HepG2 (cell line): ENCODE results near the gene ARID3C. TPM values are rescaled to one million over a fixed set of nuclear protein-coding genes. Genes with fewer than 3 reads are reported as not detected.

Experiments used
- ATAC-seq: fragments of 200-7000 bp; cut with Tn5 transposase; 3 replicates; pipeline ENCODE4 v1.9.1; 2020; ENCODE audit warnings: mild to moderate bottlenecking, moderate library complexity
- BruUV-seq: library from RNA; stranded (reverse); fragments of 400-500 nt; replicated peaks from 2 replicates; lab custom pipeline; 2021; lab: Mats Ljungman, UMichigan
- CTCF ChIA-PET: fragments of 300-600 bp; formaldehyde crosslinking; extraction: SDS; loops from one replicate; lab custom pipeline; 2021; ENCODE audit warnings: low total read pairs, inconsistent platforms, low intra/inter-chr PET ratio; lab: Yijun Ruan, JAX
- POLR2A ChIA-PET: fragments of 350-600 bp; sonication (Branson Sonifier 250); formaldehyde crosslinking; loops from one replicate; lab custom pipeline; 2020; ENCODE audit warnings: antibody characterized with exemption, inconsistent platforms; lab: Yijun Ruan, JAX
- DNase-seq: peaks from one replicate; pipeline ENCODE4 v3.0.0-alpha.2; 2015; ENCODE audit warnings: low spot score
- FAIRE-seq: peaks from 3 replicates; lab custom pipeline; 2011; peaks lifted over from hg19 to GRCh38; lab: Jason Lieb, UNC
- H2AFZ ChIP-seq: one replicate; pipeline ENCODE4 v1.6.1; 2011; ENCODE audit warnings: low read length, inconsistent platforms
- H3K27ac ChIP-seq: fragments of 300-600 bp; 3 replicates; pipeline ENCODE4 v1.8.0; 2011; ENCODE audit warnings: mixed run types, mild to moderate bottlenecking, mixed read lengths, low read length, inconsistent platforms; ENCODE audit not compliant: insufficient read depth; ENCODE audit errors: extremely low read length
- H3K27me3 ChIP-seq, 2 experiments: fragments of 200-600 bp in 1 of 2; 2 replicates in 1 of 2; 3 replicates in 1 of 2; pipeline versions ENCODE4 v1.6.0 to v1.8.0; 2011; ENCODE audit warnings: low read length in 2 of 2, mild to moderate bottlenecking in 2 of 2, moderate library complexity in 2 of 2, inconsistent platforms in 1 of 2; ENCODE audit not compliant: insufficient read depth in 2 of 2, control insufficient read depth in 1 of 2
- H3K36me3 ChIP-seq, 2 experiments: fragments of 200-600 bp in 1 of 2; replicated peaks in 1 of 2; 2 replicates in 1 of 2; 3 replicates in 1 of 2; pipeline versions ENCODE4 v1.5.1 to v1.8.0; 2011; ENCODE audit warnings: low read length in 2 of 2, inconsistent platforms in 1 of 2; ENCODE audit not compliant: insufficient read depth in 2 of 2, control insufficient read depth in 1 of 2
- H3K4me1 ChIP-seq: 2 replicates; pipeline ENCODE4 v1.5.1; 2012; ENCODE audit warnings: low read length, inconsistent platforms; ENCODE audit not compliant: insufficient read depth
- H3K4me2 ChIP-seq: 2 replicates; pipeline ENCODE4 v1.6.0; 2011; ENCODE audit warnings: low read depth, low read length, inconsistent platforms
- H3K4me3 ChIP-seq, 3 experiments: fragments of 200-600 bp in 1 of 3; sonication (generic), shearing (Covaris generic) in 1 of 3; replicated peaks in 1 of 3; 2 replicates each; pipeline ENCODE4 v1.5.1; 2011 to 2016; ENCODE audit warnings: low read length in 3 of 3, inconsistent platforms in 2 of 3, low read depth in 2 of 3, mild to moderate bottlenecking in 2 of 3, control low read depth in 1 of 3, mixed read lengths in 1 of 3; ENCODE audit not compliant: insufficient read depth in 1 of 3
- H3K79me2 ChIP-seq: one replicate; pipeline ENCODE4 v1.6.1; 2011; ENCODE audit warnings: low read length, inconsistent platforms; ENCODE audit not compliant: insufficient read depth
- H3K9ac ChIP-seq: 2 replicates; pipeline ENCODE4 v1.6.0; 2011; ENCODE audit warnings: mild to moderate bottlenecking, low read depth, low read length, inconsistent platforms; ENCODE audit not compliant: insufficient read depth
- H3K9me3 ChIP-seq: 2 replicates; pipeline ENCODE4 v1.5.1; 2012; ENCODE audit warnings: mild to moderate bottlenecking, low read length
- H4K20me1 ChIP-seq: 2 replicates; pipeline ENCODE4 v1.6.0; 2011; ENCODE audit warnings: inconsistent platforms, mild to moderate bottlenecking, low read length, moderate library complexity; ENCODE audit not compliant: insufficient read depth
- GZF1 ChIP-seq: sonication (generic); formaldehyde crosslinking; IDR thresholded peaks from 2 replicates; pipeline ENCODE4 v1.5.1; 2020; ENCODE audit warnings: mild to moderate bottlenecking, missing genetic modification reagents
- MZF1 ChIP-seq: sonication (generic); formaldehyde crosslinking; IDR thresholded peaks from 2 replicates; pipeline ENCODE4 v1.8.1; 2023; ENCODE audit warnings: mild to moderate bottlenecking, missing genetic modification reagents, borderline replicate concordance
- PAX8 ChIP-seq: sonication (generic); formaldehyde crosslinking; IDR thresholded peaks from 2 replicates; pipeline ENCODE4 v1.8.0; 2022; ENCODE audit warnings: mild to moderate bottlenecking, missing genetic modification reagents, borderline replicate concordance
- POGZ ChIP-seq: sonication (generic); formaldehyde crosslinking; IDR thresholded peaks from 2 replicates; pipeline ENCODE4 v1.4.0; 2020; ENCODE audit warnings: mild to moderate bottlenecking, missing genetic modification reagents
- RELA ChIP-seq: sonication (generic); formaldehyde crosslinking; IDR thresholded peaks from 2 replicates; pipeline ENCODE4 v1.4.0; 2020; ENCODE audit warnings: missing genetic modification reagents
- SMARCC2 ChIP-seq: fragments of 450-650 bp; IDR thresholded peaks from 2 replicates; pipeline ENCODE4 v1.6.1; 2017; ENCODE audit warnings: antibody characterized with exemption, mild to moderate bottlenecking
- ZNF17 ChIP-seq: sonication (generic); formaldehyde crosslinking; IDR thresholded peaks from 2 replicates; pipeline ENCODE4 v1.5.0; 2020; ENCODE audit warnings: mild to moderate bottlenecking, missing genetic modification reagents
- WGBS: methylation state at CpG from one replicate; pipeline ENCODE4 v1.1.6; 2017; ENCODE audit warnings: low lambda C conversion rate; 5-methylcytosine and 5-hydroxymethylcytosine counted together
- in situ Hi-C: cut with HindIII; loops from 2 replicates; pipeline ENCODE4 v1.10.0; 2017; ENCODE audit warnings: low pct_unique_long_range_greater_than_20kb; ENCODE audit not compliant: extremely low pct_ligation_motif_present
- intact Hi-C: fragments of 100-400 bp; cut with micrococcal nuclease; formaldehyde crosslinking; loops from one replicate; pipeline ENCODE4 v1.10.0; 2022; ENCODE audit not compliant: unreplicated experiment
- polyA plus RNA-seq, 8 experiments: library from polyadenylated mRNA; depleted of rRNA in 3 of 8; stranded (reverse) in 7 of 8; unstranded in 1 of 8; fragments of >200 nt; fragmentation: Illumina TruSeq in 4 of 8; extraction: Trizol in 4 of 8; gene quantifications; 2 replicates each; pipeline versions ENCODE4 v1.2.1 to v1.2.3, GENCODE V29; 2011 to 2016; ENCODE audit warnings: low read depth in 4 of 8, missing spikeins in 1 of 8, mixed read lengths in 1 of 8; ENCODE audit not compliant: insufficient read depth in 1 of 8
- total RNA-seq, 5 experiments: library from RNA; depleted of rRNA; stranded (reverse); fragments of >200 nt; fragmentation: Illumina TruSeq; extraction: Trizol; gene quantifications; 2 replicates each; pipeline ENCODE4 v1.2.3, GENCODE V29; 2016; ENCODE audit warnings: low read depth in 1 of 5
- TF ChIP-seq, protein P1 (sequence below), 2 experiments: IDR thresholded peaks; 2 replicates each; pipeline ENCODE4 v1.6.1; 2011 to 2012; ENCODE audit warnings: low read length in 2 of 2, borderline replicate concordance in 1 of 2, low read depth in 1 of 2, mild to moderate bottlenecking in 1 of 2, moderate library complexity in 1 of 2
- TF ChIP-seq, protein P2 (sequence below): sonication (generic); formaldehyde crosslinking; IDR thresholded peaks from 2 replicates; pipeline ENCODE4 v1.5.0; 2020; ENCODE audit warnings: missing genetic modification reagents, mild to moderate bottlenecking, borderline replicate concordance
- TF ChIP-seq, protein P3 (sequence below): sonication (generic); formaldehyde crosslinking; IDR thresholded peaks from 2 replicates; pipeline ENCODE4 v1.8.0; 2022; ENCODE audit warnings: mild to moderate bottlenecking, missing genetic modification reagents
- TF ChIP-seq, protein P4 (sequence below), 2 experiments: sonication (generic) in 1 of 2; formaldehyde crosslinking in 1 of 2; IDR thresholded peaks; 2 replicates each; pipeline versions ENCODE4 v1.4.0 to v1.6.1; 2018 to 2020; ENCODE audit warnings: missing genetic modification reagents in 2 of 2, borderline replicate concordance in 1 of 2, low read depth in 1 of 2, mild to moderate bottlenecking in 1 of 2, missing biosample characterization in 1 of 2
- TF ChIP-seq, protein P5 (sequence below): sonication (generic); formaldehyde crosslinking; IDR thresholded peaks from 2 replicates; pipeline ENCODE4 v1.9.0; 2022; ENCODE audit warnings: missing genetic modification reagents, mild to moderate bottlenecking, borderline replicate concordance

Gene ARID3C
- total and polyA plus RNA-seq, 2 of the 13 experiments (the other 11 are each of a cell fraction or from before 2014, with no cell fraction given) = not detected

DNA sequence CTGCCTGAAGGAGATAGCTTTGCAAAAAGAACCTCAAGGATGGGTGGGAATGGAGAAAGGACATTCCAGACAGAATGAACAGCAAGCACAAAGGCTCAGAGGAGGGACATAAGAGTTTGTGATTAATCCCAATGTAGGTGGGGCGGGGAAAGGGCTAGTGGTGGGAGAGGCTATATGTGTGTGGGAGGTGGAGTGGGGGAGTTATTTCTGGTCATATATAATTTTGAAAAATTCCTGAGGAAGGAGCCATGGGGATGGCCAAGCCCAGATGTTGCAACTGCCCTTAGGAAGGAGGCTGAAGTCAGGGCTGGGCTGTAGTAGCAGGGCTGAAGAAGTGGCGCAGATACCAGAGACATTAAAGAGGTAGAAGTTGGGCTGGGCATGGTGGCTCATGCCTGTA is 47.0 kb upstream of the ARID3C start:
- ChIA-PET CTCF (interaction anchor here (1.4 to 6.1 kb wide), 2 partner anchors 26 to 29 kb away, joined by 4 to 178 read pairs; no protein-coding TSS in a partner anchor), POLR2A (interaction anchor here (0.9 to 1.5 kb wide), 2 partner anchors 11 to 27 kb away, joined by 3 to 5 read pairs; no protein-coding TSS in a partner anchor)
- H3K27me3 ChIP-seq = no peaks in the 10 kb centered on the region
- no peaks in the 10 kb centered on the region for H4K20me1 ChIP-seq
- in situ Hi-C loops = no loop called here
- no peak overlapping the region for H3K4me3 ChIP-seq
- no peak overlapping the region for H3K4me2 ChIP-seq
- ATAC-seq (no peak), DNase-seq (no peak), FAIRE-seq (no peak)
- WGBS = 98% methylated on average over 2 of the region's 2 CpGs
- H3K79me2 ChIP-seq = no peaks in the 10 kb centered on the region
- BruUV-seq = no TSS peak
- intact Hi-C loops = loop anchor here (1.0 kb wide), 2 partner anchors 12 to 26 kb away; no protein-coding TSS in a partner anchor
- no peak overlapping the region for H3K27ac ChIP-seq
- no peak overlapping the region for H3K9ac ChIP-seq
- H3K9me3 ChIP-seq = no peaks in the 10 kb centered on the region
- no peak overlapping the region for H2AFZ ChIP-seq
- no peaks in the 10 kb centered on the region for H3K36me3 ChIP-seq
- peaks cover 4% of the 10 kb centered on the region; the same call in 1 of the 2 replicates for H3K4me1 ChIP-seq
- TF ChIP-seq, protein P1, sequence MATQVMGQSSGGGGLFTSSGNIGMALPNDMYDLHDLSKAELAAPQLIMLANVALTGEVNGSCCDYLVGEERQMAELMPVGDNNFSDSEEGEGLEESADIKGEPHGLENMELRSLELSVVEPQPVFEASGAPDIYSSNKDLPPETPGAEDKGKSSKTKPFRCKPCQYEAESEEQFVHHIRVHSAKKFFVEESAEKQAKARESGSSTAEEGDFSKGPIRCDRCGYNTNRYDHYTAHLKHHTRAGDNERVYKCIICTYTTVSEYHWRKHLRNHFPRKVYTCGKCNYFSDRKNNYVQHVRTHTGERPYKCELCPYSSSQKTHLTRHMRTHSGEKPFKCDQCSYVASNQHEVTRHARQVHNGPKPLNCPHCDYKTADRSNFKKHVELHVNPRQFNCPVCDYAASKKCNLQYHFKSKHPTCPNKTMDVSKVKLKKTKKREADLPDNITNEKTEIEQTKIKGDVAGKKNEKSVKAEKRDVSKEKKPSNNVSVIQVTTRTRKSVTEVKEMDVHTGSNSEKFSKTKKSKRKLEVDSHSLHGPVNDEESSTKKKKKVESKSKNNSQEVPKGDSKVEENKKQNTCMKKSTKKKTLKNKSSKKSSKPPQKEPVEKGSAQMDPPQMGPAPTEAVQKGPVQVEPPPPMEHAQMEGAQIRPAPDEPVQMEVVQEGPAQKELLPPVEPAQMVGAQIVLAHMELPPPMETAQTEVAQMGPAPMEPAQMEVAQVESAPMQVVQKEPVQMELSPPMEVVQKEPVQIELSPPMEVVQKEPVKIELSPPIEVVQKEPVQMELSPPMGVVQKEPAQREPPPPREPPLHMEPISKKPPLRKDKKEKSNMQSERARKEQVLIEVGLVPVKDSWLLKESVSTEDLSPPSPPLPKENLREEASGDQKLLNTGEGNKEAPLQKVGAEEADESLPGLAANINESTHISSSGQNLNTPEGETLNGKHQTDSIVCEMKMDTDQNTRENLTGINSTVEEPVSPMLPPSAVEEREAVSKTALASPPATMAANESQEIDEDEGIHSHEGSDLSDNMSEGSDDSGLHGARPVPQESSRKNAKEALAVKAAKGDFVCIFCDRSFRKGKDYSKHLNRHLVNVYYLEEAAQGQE (IDR thresholded peaks at IDR 0.05; ENCODE audit: borderline replicate concordance in 1 of 2, low read depth in 1 of 2, low read length in 2 of 2) = no peak
- TF ChIP-seq ZNF17 (CRISPR knock-in tag) (no peak), POGZ (CRISPR knock-in tag) (no peak), RELA (CRISPR knock-in tag) (no peak), MZF1 (CRISPR knock-in tag) (no peak), PAX8 (no peak), SMARCC2 (no peak), GZF1 (CRISPR knock-in tag) (no peak)
- TF ChIP-seq, protein P2, sequence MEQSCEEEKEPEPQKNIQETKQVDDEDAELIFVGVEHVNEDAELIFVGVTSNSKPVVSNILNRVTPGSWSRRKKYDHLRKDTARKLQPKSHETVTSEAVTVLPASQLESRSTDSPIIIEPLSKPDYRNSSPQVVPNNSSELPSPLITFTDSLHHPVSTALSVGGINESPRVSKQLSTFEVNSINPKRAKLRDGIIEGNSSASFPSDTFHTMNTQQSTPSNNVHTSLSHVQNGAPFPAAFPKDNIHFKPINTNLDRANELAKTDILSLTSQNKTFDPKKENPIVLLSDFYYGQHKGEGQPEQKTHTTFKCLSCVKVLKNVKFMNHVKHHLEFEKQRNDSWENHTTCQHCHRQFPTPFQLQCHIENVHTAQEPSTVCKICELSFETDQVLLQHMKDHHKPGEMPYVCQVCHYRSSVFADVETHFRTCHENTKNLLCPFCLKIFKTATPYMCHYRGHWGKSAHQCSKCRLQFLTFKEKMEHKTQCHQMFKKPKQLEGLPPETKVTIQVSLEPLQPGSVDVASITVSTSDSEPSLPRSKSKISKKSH (CRISPR knock-in tag) = no peak
- TF ChIP-seq, protein P3, sequence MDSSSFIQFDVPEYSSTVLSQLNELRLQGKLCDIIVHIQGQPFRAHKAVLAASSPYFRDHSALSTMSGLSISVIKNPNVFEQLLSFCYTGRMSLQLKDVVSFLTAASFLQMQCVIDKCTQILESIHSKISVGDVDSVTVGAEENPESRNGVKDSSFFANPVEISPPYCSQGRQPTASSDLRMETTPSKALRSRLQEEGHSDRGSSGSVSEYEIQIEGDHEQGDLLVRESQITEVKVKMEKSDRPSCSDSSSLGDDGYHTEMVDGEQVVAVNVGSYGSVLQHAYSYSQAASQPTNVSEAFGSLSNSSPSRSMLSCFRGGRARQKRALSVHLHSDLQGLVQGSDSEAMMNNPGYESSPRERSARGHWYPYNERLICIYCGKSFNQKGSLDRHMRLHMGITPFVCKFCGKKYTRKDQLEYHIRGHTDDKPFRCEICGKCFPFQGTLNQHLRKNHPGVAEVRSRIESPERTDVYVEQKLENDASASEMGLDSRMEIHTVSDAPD (CRISPR knock-in tag) = no peak
- TF ChIP-seq, protein P4, sequence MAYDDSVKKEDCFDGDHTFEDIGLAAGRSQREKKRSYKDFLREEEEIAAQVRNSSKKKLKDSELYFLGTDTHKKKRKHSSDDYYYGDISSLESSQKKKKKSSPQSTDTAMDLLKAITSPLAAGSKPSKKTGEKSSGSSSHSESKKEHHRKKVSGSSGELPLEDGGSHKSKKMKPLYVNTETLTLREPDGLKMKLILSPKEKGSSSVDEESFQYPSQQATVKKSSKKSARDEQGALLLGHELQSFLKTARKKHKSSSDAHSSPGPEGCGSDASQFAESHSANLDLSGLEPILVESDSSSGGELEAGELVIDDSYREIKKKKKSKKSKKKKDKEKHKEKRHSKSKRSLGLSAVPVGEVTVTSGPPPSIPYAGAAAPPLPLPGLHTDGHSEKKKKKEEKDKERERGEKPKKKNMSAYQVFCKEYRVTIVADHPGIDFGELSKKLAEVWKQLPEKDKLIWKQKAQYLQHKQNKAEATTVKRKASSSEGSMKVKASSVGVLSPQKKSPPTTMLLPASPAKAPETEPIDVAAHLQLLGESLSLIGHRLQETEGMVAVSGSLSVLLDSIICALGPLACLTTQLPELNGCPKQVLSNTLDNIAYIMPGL (CRISPR knock-in tag; IDR thresholded peaks at IDR 0.05; ENCODE audit: borderline replicate concordance in 1 of 2, low read depth in 1 of 2) = no peak
- TF ChIP-seq, protein P5, sequence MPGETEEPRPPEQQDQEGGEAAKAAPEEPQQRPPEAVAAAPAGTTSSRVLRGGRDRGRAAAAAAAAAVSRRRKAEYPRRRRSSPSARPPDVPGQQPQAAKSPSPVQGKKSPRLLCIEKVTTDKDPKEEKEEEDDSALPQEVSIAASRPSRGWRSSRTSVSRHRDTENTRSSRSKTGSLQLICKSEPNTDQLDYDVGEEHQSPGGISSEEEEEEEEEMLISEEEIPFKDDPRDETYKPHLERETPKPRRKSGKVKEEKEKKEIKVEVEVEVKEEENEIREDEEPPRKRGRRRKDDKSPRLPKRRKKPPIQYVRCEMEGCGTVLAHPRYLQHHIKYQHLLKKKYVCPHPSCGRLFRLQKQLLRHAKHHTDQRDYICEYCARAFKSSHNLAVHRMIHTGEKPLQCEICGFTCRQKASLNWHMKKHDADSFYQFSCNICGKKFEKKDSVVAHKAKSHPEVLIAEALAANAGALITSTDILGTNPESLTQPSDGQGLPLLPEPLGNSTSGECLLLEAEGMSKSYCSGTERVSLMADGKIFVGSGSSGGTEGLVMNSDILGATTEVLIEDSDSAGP (CRISPR knock-in tag) = no peak
